Activated T-helper 2 cell treated with anti-CD3 and anti-CD28 coated beads, Interferon-gamma antibody, Interleukin-2, Interleukin-4, amounts not matched to agents 10 μg/mL and 5 μg/mL and 100 μg/mL, durations not matched to agents 14 hours and 24 hours and 36 hours (primary cell): ENCODE measurements around the gene PORCN. TPM values are rescaled to one million over a fixed set of nuclear protein-coding genes. Genes with fewer than 3 reads are reported as not detected.
"Not testable (repeated sequence)": the region's sequence is repeated elsewhere in the genome, so short reads cannot be mapped to it uniquely, and the experiment has no call there.

ENCODE experiments used
- DNase-seq: peaks from one replicate; pipeline ENCODE4 v3.0.0; 2021; ENCODE audit warnings: low spot score
- H3K27ac Mint-ChIP-seq: one replicate; pipeline ENCODE4 v1.8.0; 2021; ENCODE audit warnings: mixed read lengths
- H3K27me3 Mint-ChIP-seq: one replicate; pipeline ENCODE4 v1.8.0; 2021; ENCODE audit warnings: low read depth, mixed read lengths
- H3K36me3 Mint-ChIP-seq: one replicate; pipeline ENCODE4 v1.8.0; 2021; ENCODE audit warnings: low read depth, mixed read lengths
- H3K4me1 Mint-ChIP-seq: one replicate; pipeline ENCODE4 v1.8.0; 2021; ENCODE audit warnings: low read depth, mixed read lengths
- H3K4me3 Mint-ChIP-seq: one replicate; pipeline ENCODE4 v1.8.0; 2021; ENCODE audit warnings: low read depth, mild to moderate bottlenecking, moderate library complexity, mixed read lengths
- H3K9me3 Mint-ChIP-seq: one replicate; pipeline ENCODE4 v1.8.0; 2021; ENCODE audit warnings: mixed read lengths
- intact Hi-C: fragments of 100-400 bp; cut with micrococcal nuclease; formaldehyde crosslinking; loops from one replicate; pipeline ENCODE4 v1.15.1; 2023
- total RNA-seq: library from RNA; stranded (reverse); gene quantifications from 2 replicates; pipeline ENCODE4 v1.2.3, GENCODE V29; 2022

PORCN gene
- total RNA-seq, 1 donor from 2014 or later: 16.5 TPM

DNA sequence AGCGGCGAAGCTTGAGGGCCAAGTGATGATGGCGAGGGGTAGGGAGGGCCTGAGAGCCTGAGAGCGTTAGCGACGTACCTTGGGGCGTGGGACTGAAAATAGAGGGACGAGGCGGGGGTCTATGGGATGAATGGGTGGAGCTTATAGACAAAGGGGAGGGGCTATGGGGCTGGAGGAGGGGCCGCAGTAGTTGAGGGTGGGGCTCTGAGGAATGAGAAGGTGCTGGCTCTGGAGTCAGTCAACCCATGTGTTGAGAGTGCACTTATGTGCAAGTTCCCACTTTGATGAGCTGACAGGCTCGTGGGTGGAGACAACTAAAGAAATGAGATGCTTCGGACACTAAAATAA, 31.2 kb downstream of the PORCN start:
- Mint-ChIP-seq H3K9me3 (no peaks in the 10 kb centered on the region), H3K4me1 (peaks cover 17% of the 10 kb centered on the region), H3K27ac (peak overlapping the region; percentile 94), H3K4me3 (peak overlapping the region; percentile 89), H3K36me3 (peaks cover 24% of the 10 kb centered on the region), H3K27me3 (no peaks in the 10 kb centered on the region)
- intact Hi-C loops: no loop called here
- DNase-seq: peak; percentile 51

DNA sequence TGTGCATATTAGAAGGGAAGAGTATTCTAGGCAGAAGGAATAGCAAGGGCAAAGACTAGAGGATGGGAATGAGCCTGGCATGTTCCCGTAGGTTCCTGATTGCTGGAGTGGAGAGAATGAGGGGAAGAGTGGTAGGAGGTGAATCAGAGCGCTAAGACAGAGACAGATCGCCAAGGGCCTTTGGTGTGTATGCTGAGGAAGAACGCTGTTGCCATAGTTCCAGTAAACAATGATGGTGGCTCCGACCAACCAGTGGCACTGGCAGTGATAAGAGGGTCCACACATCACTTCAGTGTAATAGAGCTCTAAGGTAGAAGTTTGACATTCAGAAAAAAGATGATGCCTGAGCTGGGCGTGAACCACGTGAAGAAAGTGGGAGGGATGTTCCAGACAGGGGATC, 31.7 kb downstream of the PORCN start:
- Mint-ChIP-seq H3K27me3 (no peaks in the 10 kb centered on the region), H3K4me1 (peaks cover 19% of the 10 kb centered on the region), H3K36me3 (peaks cover 26% of the 10 kb centered on the region), H3K9me3 (no peaks in the 10 kb centered on the region), H3K4me3 (peak overlapping the region; percentile 89), H3K27ac (peak overlapping the region; percentile 94)
- DNase-seq: no peak
- intact Hi-C loops: no loop called here

DNA sequence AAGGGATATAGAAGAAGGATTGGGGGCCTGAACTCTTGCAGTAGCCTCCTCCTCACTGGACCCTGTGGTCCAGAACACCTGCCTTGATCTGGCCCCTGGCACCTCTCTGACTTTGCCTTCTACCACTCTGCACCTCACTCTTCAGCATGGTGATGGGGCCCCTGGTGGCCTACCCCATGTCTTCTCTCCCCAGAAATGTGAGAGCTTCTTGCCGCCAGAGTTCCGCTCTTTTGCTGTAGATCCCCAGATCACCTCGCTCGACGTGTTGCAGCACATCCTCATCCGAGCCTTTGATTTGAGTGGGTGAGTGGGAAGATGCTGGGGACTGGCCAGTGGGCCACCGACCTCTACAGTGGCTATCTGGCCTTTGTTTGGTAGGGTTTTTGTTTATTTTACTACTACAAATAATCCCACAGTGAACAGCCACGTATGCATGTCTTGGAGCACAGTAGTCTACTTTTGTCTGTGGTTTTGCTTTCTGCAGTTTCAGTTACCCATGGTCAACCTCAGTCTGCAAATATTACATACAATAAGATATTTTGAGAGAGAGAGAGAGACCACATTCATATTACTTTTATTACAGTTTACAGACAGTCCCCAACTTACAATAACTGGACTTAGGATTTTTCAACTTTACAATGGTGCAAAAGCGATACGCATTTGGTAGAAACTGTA, 32.5 kb downstream of the PORCN start:
- H3K27me3 Mint-ChIP-seq: no peaks in the 10 kb centered on the region
- H3K36me3 Mint-ChIP-seq: peaks cover 29% of the 10 kb centered on the region
- peaks cover 20% of the 10 kb centered on the region for H3K4me1 Mint-ChIP-seq
- DNase-seq: no peak
- no peaks in the 10 kb centered on the region for H3K9me3 Mint-ChIP-seq
- peak overlapping the region; percentile 89 for H3K4me3 Mint-ChIP-seq
- intact Hi-C loops: no loop called here
- H3K27ac Mint-ChIP-seq: peak overlapping the region; percentile 94

DNA sequence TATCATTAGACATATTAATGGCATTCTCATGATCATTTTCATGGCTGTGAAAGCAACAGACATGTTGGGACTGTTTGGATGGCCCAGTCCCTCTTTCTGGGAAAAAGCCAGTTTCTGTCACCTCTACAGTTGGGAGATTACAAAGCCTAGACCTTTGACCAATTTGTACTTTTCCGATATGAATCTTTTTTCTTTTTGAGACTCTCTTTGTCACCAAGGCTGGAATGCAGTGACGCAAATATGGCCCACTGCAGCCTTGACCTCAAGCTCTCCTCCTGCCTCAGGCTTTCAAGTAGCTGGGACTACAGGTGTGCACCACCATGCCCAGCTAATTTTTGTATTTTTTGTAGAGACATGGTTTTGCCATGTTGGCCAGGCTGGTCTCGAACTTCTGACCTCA, 40.1 kb downstream of the PORCN start:
- Mint-ChIP-seq H3K27ac (no peak overlapping the region), H3K36me3 (peaks cover 34% of the 10 kb centered on the region), H3K4me1 (peaks cover 3% of the 10 kb centered on the region), H3K4me3 (no peak overlapping the region), H3K27me3 (no peaks in the 10 kb centered on the region), H3K9me3 (no peaks in the 10 kb centered on the region)
- DNase-seq: no peak
- intact Hi-C loops: no loop called here

DNA sequence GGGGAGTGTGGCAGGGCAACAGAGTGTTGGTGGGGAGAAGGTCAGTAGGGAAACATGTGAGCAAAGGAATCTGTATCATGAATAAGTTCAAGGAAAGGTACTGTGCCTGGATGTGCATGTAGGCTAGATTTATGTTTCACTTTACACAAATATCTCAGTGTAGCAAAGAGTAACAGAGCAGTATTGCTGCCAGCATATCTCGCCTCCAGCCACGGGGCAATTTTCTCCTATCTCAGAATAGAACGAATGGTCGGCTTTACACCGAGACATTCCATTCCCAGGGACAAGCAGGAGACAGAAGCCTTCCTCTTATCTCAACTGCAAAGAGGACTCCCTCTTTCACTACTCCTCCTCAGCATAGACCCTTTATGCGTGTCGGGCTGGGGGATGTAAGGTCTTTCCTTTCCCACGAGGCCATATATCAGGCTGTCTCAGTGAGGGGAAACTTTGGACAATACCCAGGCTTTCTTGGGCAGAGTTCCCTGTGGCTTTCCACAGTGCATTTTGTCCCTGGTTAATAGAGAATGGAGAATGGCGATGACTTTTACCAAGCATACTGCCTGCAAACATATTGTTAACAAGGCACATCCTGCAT, 47.0 kb downstream of the PORCN start:
- peaks cover 35% of the 10 kb centered on the region for H3K36me3 Mint-ChIP-seq
- H3K9me3 Mint-ChIP-seq, H3K27ac Mint-ChIP-seq, H3K27me3 Mint-ChIP-seq, H3K4me1 Mint-ChIP-seq, DNase-seq, H3K4me3 Mint-ChIP-seq, intact Hi-C loops: not testable (repeated sequence)

DNA sequence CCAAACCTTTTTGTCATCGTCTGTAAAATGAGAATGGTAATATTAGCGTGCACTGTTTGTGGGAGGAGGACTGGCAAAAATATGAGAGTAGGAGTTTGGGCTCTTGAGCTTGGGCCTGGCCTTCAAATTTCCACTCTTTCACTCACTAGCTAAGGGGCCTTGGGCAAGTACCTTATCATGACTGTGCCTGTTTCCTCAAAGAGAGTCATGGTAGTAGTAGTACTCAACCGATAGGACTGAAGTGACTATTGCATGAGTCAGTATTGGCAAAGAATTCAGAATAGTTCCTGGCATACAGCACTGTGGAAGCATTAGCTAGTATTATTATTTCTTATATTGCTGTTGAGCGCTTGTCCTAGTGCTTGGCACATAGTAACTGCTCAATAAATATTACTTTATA, 49.5 kb downstream of the PORCN start:
- Mint-ChIP-seq H3K27me3 (no peaks in the 10 kb centered on the region), H3K27ac (peak overlapping the region; percentile 74), H3K9me3 (no peaks in the 10 kb centered on the region), H3K4me3 (no peak overlapping the region), H3K4me1 (peaks cover 2% of the 10 kb centered on the region), H3K36me3 (peaks cover 49% of the 10 kb centered on the region)
- intact Hi-C loops: no loop called here
- no peak for DNase-seq

DNA sequence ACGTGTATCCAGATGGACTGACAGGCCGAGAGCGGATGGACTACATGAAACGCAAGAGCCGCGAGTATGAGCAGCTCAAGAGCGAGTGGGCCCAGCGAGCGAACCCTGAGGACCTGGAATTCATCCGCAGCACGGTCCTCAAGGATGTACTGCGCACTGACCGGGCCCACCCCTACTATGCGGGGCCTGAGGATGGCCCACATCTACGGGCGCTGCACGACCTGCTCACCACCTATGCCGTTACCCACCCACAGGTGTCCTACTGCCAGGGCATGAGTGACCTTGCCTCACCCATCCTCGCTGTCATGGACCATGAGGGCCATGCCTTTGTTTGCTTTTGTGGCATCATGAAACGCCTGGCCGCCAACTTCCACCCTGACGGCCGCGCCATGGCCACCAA, 50.8 kb downstream of the PORCN start:
- intact Hi-C loops: no loop called here

DNA sequence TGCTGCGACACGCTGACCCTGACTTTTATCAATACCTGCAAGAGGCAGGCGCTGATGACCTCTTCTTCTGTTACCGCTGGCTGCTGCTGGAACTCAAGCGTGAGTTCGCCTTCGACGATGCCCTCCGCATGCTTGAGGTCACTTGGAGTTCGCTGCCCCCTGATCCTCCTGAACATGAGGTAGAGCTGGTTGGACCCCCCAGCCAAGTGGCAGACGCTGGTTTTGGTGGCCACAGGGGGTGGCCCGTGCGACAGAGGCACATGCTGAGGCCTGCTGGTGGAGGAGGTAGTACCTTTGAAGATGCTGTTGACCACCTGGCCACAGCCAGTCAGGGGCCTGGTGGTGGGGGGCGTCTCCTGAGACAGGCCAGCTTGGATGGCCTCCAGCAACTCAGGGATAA, 51.3 kb downstream of the PORCN start:
- Mint-ChIP-seq H3K9me3 (no peaks in the 10 kb centered on the region), H3K4me1 (peaks cover 2% of the 10 kb centered on the region), H3K27ac (no peak overlapping the region), H3K4me3 (no peak overlapping the region), H3K36me3 (peaks cover 50% of the 10 kb centered on the region), H3K27me3 (no peaks in the 10 kb centered on the region)
- intact Hi-C loops: no loop called here
- no peak for DNase-seq

More for the DNA sequence above, 50.8 kb downstream of the PORCN start:
- H3K27me3 Mint-ChIP-seq: no peaks in the 10 kb centered on the region
- no peak overlapping the region for H3K27ac Mint-ChIP-seq
- no peak for DNase-seq
- no peaks in the 10 kb centered on the region for H3K9me3 Mint-ChIP-seq
- no peak overlapping the region for H3K4me3 Mint-ChIP-seq
- H3K4me1 Mint-ChIP-seq: peaks cover 2% of the 10 kb centered on the region
- H3K36me3 Mint-ChIP-seq: peaks cover 54% of the 10 kb centered on the region

DNA sequence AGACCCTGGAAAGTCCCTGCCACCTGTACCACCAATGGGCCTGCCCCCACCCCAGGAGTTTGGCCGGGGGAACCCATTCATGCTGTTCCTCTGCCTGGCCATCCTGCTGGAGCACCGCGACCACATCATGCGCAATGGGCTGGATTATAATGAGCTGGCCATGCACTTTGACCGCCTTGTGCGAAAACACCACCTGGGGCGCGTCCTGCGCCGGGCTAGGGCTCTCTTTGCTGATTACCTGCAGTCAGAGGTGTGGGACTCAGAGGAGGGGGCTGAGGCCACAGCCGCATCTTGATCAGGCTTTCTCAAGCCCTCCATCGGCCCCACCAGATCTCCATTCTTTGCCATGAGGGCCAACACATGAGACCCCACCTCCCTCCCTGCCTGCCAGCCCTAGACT, 51.9 kb downstream of the PORCN start:
- H3K36me3 Mint-ChIP-seq: peaks cover 45% of the 10 kb centered on the region
- intact Hi-C loops: no loop called here
- no peak overlapping the region for H3K27ac Mint-ChIP-seq
- H3K4me1 Mint-ChIP-seq: peaks cover 2% of the 10 kb centered on the region
- H3K9me3 Mint-ChIP-seq: no peaks in the 10 kb centered on the region
- no peak overlapping the region for H3K4me3 Mint-ChIP-seq
- DNase-seq: no peak
- no peaks in the 10 kb centered on the region for H3K27me3 Mint-ChIP-seq

DNA sequence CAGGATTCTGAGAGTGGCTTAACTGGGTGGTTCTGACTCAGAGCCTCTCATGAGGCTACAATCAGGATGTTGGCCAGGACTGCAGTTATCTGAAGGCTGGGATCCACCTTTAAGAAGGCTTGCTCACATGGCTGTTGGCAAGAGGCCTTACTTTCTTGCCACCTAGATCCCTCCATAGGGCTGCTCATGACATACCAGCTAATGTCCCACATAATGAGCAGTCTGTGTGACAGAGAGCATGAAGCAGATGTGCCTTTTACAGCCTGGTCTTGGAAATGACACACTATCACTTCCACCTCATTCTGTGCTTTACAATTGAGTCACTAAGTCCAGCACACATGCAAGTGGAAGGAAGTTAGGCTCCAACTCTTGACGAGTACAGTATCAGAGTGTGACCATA, 61.2 kb downstream of the PORCN start:
- intact Hi-C loops: loop anchor here (1.0 to 5.0 kb wide), 3 partner anchors 27 to 93 kb away; partner anchors contain the start of genes EBP, FTSJ1 and WDR13
- H3K27ac Mint-ChIP-seq: peak overlapping the region; percentile 77
- H3K9me3 Mint-ChIP-seq: no peaks in the 10 kb centered on the region
- peaks cover 6% of the 10 kb centered on the region for H3K4me1 Mint-ChIP-seq
- H3K36me3 Mint-ChIP-seq: peaks cover 3% of the 10 kb centered on the region
- no peak overlapping the region for H3K4me3 Mint-ChIP-seq
- no peaks in the 10 kb centered on the region for H3K27me3 Mint-ChIP-seq
- no peak for DNase-seq

Other genes starting within 250 kb of the PORCN start
- not detected in 2 replicates for gene SSX3, start 152.3 kb upstream of the PORCN start, total RNA-seq
- not detected in 2 replicates for gene SSX4, start 125.5 kb upstream of the PORCN start, total RNA-seq
- gene SSX4B, start 97.0 kb upstream of the PORCN start, total RNA-seq: not detected in 2 replicates
- 146 and 147 TPM in 2 replicates for gene SLC38A5, start 38.7 kb upstream of the PORCN start, total RNA-seq
- gene FTSJ1, start 32.8 kb upstream of the PORCN start, total RNA-seq: 84.6 and 89.8 TPM in 2 replicates
- gene EBP, start 12.8 kb downstream of the PORCN start, total RNA-seq: 209 and 212 TPM in 2 replicates
- gene TBC1D25, start 30.7 kb downstream of the PORCN start, total RNA-seq: 16.0 and 18.3 TPM in 2 replicates
- 345 and 346 TPM in 2 replicates for gene RBM3, start 65.5 kb downstream of the PORCN start, total RNA-seq
- 43.4 and 44.7 TPM in 2 replicates for gene WDR13, start 88.5 kb downstream of the PORCN start, total RNA-seq
- gene WAS, start 174.8 kb downstream of the PORCN start, total RNA-seq: 117 and 120 TPM in 2 replicates
- 28.8 and 29.6 TPM in 2 replicates for gene SUV39H1, start 187.7 kb downstream of the PORCN start, total RNA-seq